ENCODE measurements around the gene PET100. TPM values are rescaled to one million over a fixed set of nuclear protein-coding genes. Genes with fewer than 3 reads are reported as not detected.

Gene PET100
- total RNA-seq, 2 donors from 2014 or later, result 149 to 182 TPM

- Histone ChIP-seq H3K36me3 (ENCODE audit: control insufficient read depth, insufficient read depth, low read length) (peaks cover 10% of the 10 kb centered on the region), H3K4me1 (ENCODE audit: control insufficient read depth, insufficient read depth, low read length) (no peaks in the 10 kb centered on the region), H3K9me3 (ENCODE audit: control insufficient read depth, low read length) (no peaks in the 10 kb centered on the region), H3K27me3 (ENCODE audit: control insufficient read depth, insufficient read depth, low read length, poor library complexity, severe bottlenecking) (peaks cover 23% of the 10 kb centered on the region), H3K4me3 (ENCODE audit: low read length) (peak overlapping the region; percentile 86), H3K9ac (ENCODE audit: extremely low read depth, low read length, poor library complexity, severe bottlenecking) (no peak overlapping the region), H3K27ac (ENCODE audit: low read depth, low read length) (no peak overlapping the region)
- Mint-ChIP-seq H3K27me3 (ENCODE audit: insufficient read depth) (peaks cover 30% of the 10 kb centered on the region), H3K4me3 (peak overlapping the region; percentile 77), H3K27ac (no peak overlapping the region), H3K4me1 (no peaks in the 10 kb centered on the region), H3K36me3 (ENCODE audit: low read depth) (peaks cover 14% of the 10 kb centered on the region), H3K9me3 (no peaks in the 10 kb centered on the region)
- no peak for TF ChIP-seq CTCF (conservative IDR thresholded peaks at IDR 0.05)
- no peak for DNase-seq
- WGBS, 2 experiments (ENCODE audit: insufficient coverage in 1 of 2, insufficient read length in 1 of 2), result 69 to 80% methylated on average over 16 of the region's 16 CpGs
Measured at GRCh38 chr19:7636317-7636690, 6.7 kb downstream of the PET100 start.

- peak; percentile 42 for TF ChIP-seq CTCF (conservative IDR thresholded peaks at IDR 0.05)
- Histone ChIP-seq H3K4me1 (ENCODE audit: control insufficient read depth, insufficient read depth, low read length) (no peaks in the 10 kb centered on the region), H3K27me3 (ENCODE audit: control insufficient read depth, insufficient read depth, low read length, poor library complexity, severe bottlenecking) (peaks cover 23% of the 10 kb centered on the region), H3K36me3 (ENCODE audit: control insufficient read depth, insufficient read depth, low read length) (peaks cover 10% of the 10 kb centered on the region), H3K4me3 (ENCODE audit: low read length) (peak within 1 kb of the TSS; percentile 86), H3K9me3 (ENCODE audit: control insufficient read depth, low read length) (no peaks in the 10 kb centered on the region), H3K27ac (ENCODE audit: low read depth, low read length) (no peak within 1 kb of the TSS), H3K9ac (ENCODE audit: extremely low read depth, low read length, poor library complexity, severe bottlenecking) (peak within 1 kb of the TSS; percentile 72)
- Mint-ChIP-seq H3K9me3 (no peaks in the 10 kb centered on the region), H3K4me3 (peak within 1 kb of the TSS; percentile 77), H3K4me1 (no peaks in the 10 kb centered on the region), H3K27ac (peak within 1 kb of the TSS; percentile 84), H3K36me3 (ENCODE audit: low read depth) (peaks cover 16% of the 10 kb centered on the region), H3K27me3 (ENCODE audit: insufficient read depth) (peaks cover 30% of the 10 kb centered on the region)
- WGBS, 2 experiments (ENCODE audit: insufficient coverage in 1 of 2, insufficient read length in 1 of 2), result 11 to 47% methylated on average over 11 to 61 of the region's 61 CpGs
- peak; percentile 96 for DNase-seq
Measured at GRCh38 chr19:7636691-7637373, 7.2 kb downstream of the PET100 start, which contains the start of gene STXBP2. STXBP2 (plus strand) TSS chr19:7637110; CDS start chr19:7637150, 40 bp downstream.

DNA sequence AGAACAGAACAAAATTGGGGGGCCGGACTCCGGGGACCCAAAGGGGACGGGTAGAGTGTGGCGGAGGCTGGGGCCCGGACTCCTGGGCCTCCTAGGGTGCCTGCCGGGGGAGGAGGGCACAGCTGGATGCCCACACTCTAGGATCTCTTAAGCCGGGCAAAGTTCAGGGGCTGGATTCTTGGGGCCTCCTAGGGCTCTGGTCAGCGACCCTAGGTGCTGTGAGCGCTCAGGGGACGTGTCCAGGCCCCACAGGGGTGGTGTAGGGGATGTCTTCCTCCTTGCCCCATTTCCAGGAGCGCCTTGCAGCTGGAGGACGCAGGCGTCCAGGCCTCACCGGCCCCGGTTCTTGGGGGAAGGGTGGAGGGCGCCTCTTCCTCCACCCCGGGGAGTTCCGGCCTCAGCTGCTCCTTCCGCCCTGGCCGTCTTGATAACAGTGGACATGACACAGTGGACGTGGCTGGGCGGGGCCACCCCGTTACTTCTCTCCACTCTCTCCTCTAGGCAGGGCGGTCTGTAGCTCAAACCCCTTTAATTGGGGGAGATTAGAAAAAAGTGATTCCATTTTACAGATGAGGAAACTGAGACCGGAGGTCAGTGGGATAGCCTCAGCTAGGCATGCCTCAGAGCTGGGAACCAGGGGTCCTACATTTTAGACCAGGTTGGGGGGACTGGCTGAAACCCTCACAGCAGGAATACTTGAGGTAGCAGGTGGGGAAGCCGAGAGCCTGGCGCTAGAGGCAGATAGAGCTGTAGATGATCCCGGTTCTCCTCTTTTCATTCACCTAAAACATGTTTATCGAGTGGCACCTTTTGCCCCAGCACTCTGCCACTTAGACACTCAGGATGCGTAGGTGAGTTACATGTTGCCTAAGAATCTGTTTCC lies 8.0 kb downstream of the PET100 start:
- no peaks in the 10 kb centered on the region for H3K4me1 Mint-ChIP-seq
- peak overlapping the region; percentile 77 for H3K4me3 Mint-ChIP-seq
- TF ChIP-seq CTCF (conservative IDR thresholded peaks at IDR 0.05), result no peak
- H3K36me3 Mint-ChIP-seq (ENCODE audit: low read depth), result peaks cover 14% of the 10 kb centered on the region
- Histone ChIP-seq H3K4me3 (ENCODE audit: low read length) (peak overlapping the region; percentile 86), H3K27me3 (ENCODE audit: control insufficient read depth, insufficient read depth, low read length, poor library complexity, severe bottlenecking) (peaks cover 23% of the 10 kb centered on the region), H3K9ac (ENCODE audit: extremely low read depth, low read length, poor library complexity, severe bottlenecking) (peak overlapping the region; percentile 72), H3K27ac (ENCODE audit: low read depth, low read length) (no peak overlapping the region), H3K4me1 (ENCODE audit: control insufficient read depth, insufficient read depth, low read length) (no peaks in the 10 kb centered on the region), H3K36me3 (ENCODE audit: control insufficient read depth, insufficient read depth, low read length) (peaks cover 10% of the 10 kb centered on the region), H3K9me3 (ENCODE audit: control insufficient read depth, low read length) (no peaks in the 10 kb centered on the region)
- H3K27me3 Mint-ChIP-seq (ENCODE audit: insufficient read depth), result peaks cover 30% of the 10 kb centered on the region
- peak overlapping the region; percentile 84 for H3K27ac Mint-ChIP-seq
- WGBS, 2 experiments (ENCODE audit: insufficient coverage in 1 of 2, insufficient read length in 1 of 2), result 46 to 55% methylated on average over 14 to 30 of the region's 30 CpGs
- H3K9me3 Mint-ChIP-seq, result no peaks in the 10 kb centered on the region
- no peak for DNase-seq

Data from endodermal cell (in vitro differentiated cells).